ENCODE results near the gene ZNF688.
"Not testable (repeated sequence)": the region's sequence is repeated elsewhere in the genome, so short reads cannot be mapped to it uniquely, and the experiment has no call there.

GRCh38 chr16:30589582-30589981 lies 18.1 kb upstream of the ZNF688 start:
- not testable (repeated sequence) for TF ChIP-seq CTCF (conservative IDR thresholded peaks at IDR 0.05 in 1 of 2, IDR thresholded peaks at IDR 0.05 in 1 of 2; ENCODE audit: extremely low read depth in 1 of 2, insufficient read depth in 1 of 2, low read depth in 1 of 2, low read length in 2 of 2); EZH2 (IDR thresholded peaks at IDR 0.05; ENCODE audit: borderline replicate concordance, low read length)
